DND-41 (cell line): ENCODE measurements around the gene ABHD17A.

Source experiments
- ATAC-seq: fragments of 200-7000 bp; cut with Tn5 transposase; 3 replicates; pipeline ENCODE4 v1.9.1; 2021; ENCODE audit warnings: low read depth; ENCODE audit not compliant: insufficient read depth
- DNase-seq: peaks from one replicate; pipeline ENCODE4 v3.0.0-alpha.2; 2020
- H2AFZ ChIP-seq: 2 replicates; pipeline ENCODE4 v1.6.0; 2012; ENCODE audit warnings: low read depth, low read length
- H3K27ac ChIP-seq: 2 replicates; pipeline ENCODE4 v1.5.1; 2012; ENCODE audit warnings: low read length, inconsistent platforms
- H3K27me3 ChIP-seq: fragments of 200-600 bp; sonication (generic); 2 replicates; pipeline ENCODE4 v1.6.0; 2012; ENCODE audit warnings: low read length, mild to moderate bottlenecking, inconsistent platforms; ENCODE audit not compliant: insufficient read depth, poor library complexity
- H3K36me3 ChIP-seq: 2 replicates; pipeline ENCODE4 v1.5.1; 2012; ENCODE audit warnings: low read length, inconsistent platforms; ENCODE audit not compliant: insufficient read depth
- H3K4me1 ChIP-seq: 2 replicates; pipeline ENCODE4 v1.5.1; 2012; ENCODE audit warnings: mild to moderate bottlenecking, low read length; ENCODE audit not compliant: insufficient read depth
- H3K4me2 ChIP-seq: 2 replicates; pipeline ENCODE4 v1.6.0; 2012; ENCODE audit warnings: mild to moderate bottlenecking, moderate library complexity, low read length, inconsistent platforms; ENCODE audit not compliant: insufficient read depth
- H3K4me3 ChIP-seq, 2 experiments: fragments of 200-600 bp in 1 of 2; shearing (Covaris generic) in 1 of 2; 2 replicates each; pipeline ENCODE4 v1.5.1; 2012 to 2016; ENCODE audit warnings: inconsistent platforms in 2 of 2, low read length in 2 of 2, mild to moderate bottlenecking in 2 of 2, low read depth in 1 of 2, moderate library complexity in 1 of 2
- H3K79me2 ChIP-seq: 2 replicates; pipeline ENCODE4 v1.6.0; 2012; ENCODE audit warnings: low read length, inconsistent platforms; ENCODE audit not compliant: insufficient read depth
- H3K9ac ChIP-seq: 2 replicates; pipeline ENCODE4 v1.6.0; 2012; ENCODE audit warnings: low read depth, mild to moderate bottlenecking, inconsistent platforms, low read length, moderate library complexity
- H3K9me3 ChIP-seq: 2 replicates; pipeline ENCODE4 v1.5.1; 2012; ENCODE audit warnings: low read length, moderate library complexity, mild to moderate bottlenecking, inconsistent platforms; ENCODE audit not compliant: insufficient read depth, severe bottlenecking
- H4K20me1 ChIP-seq: 2 replicates; pipeline ENCODE4 v1.6.0; 2012; ENCODE audit warnings: low read length; ENCODE audit not compliant: insufficient read depth
- CTCF ChIP-seq: IDR thresholded peaks from 2 replicates; pipeline ENCODE4 v1.5.1; 2012; ENCODE audit warnings: borderline replicate concordance, low read length, moderate library complexity, mild to moderate bottlenecking; ENCODE audit not compliant: poor library complexity, severe bottlenecking; ENCODE audit errors: extremely low read depth
- EZH2 ChIP-seq: IDR thresholded peaks from 3 replicates; pipeline ENCODE4 v1.6.1; 2012; ENCODE audit warnings: borderline replicate concordance, low read depth, mild to moderate bottlenecking, moderate library complexity, low read length, inconsistent platforms; ENCODE audit not compliant: severe bottlenecking

The ABHD17A gene

GRCh38 chr19:1866693-1867348, 18.5 kb downstream of the ABHD17A start:
- ATAC-seq, result no peak
- Histone ChIP-seq H3K27ac (no peak overlapping the region), H4K20me1 (peaks cover 16% of the 10 kb centered on the region), H2AFZ (no peak overlapping the region), H3K4me2 (no peak overlapping the region), H3K4me3 (no peak overlapping the region), H3K79me2 (peaks cover 44% of the 10 kb centered on the region), H3K9ac (no peak overlapping the region), H3K4me1 (peaks cover 22% of the 10 kb centered on the region), H3K9me3 (no peaks in the 10 kb centered on the region), H3K27me3 (no peaks in the 10 kb centered on the region), H3K36me3 (peaks cover 5% of the 10 kb centered on the region)
- no peak for TF ChIP-seq EZH2
- no peak for TF ChIP-seq CTCF
- DNase-seq, result no peak

GRCh38 chr19:1865172-1866010, 19.9 kb downstream of the ABHD17A start:
- Histone ChIP-seq H3K9me3 (no peaks in the 10 kb centered on the region), H2AFZ (peak overlapping the region; percentile 73; the same call in 1 of the 2 replicates), H3K79me2 (peaks cover 48% of the 10 kb centered on the region), H3K4me1 (peaks cover 31% of the 10 kb centered on the region), H3K4me2 (peak overlapping the region; percentile 80), H3K36me3 (no peaks in the 10 kb centered on the region), H3K4me3 (peak overlapping the region; percentile 67 to 71; a peak in 3 of 4 replicates), H4K20me1 (peaks cover 25% of the 10 kb centered on the region), H3K27me3 (no peaks in the 10 kb centered on the region), H3K9ac (peak overlapping the region; percentile 75), H3K27ac (peak overlapping the region; percentile 83)
- no peak for TF ChIP-seq CTCF
- no peak for TF ChIP-seq EZH2
- DNase-seq, result no peak
- no peak for ATAC-seq

GRCh38 chr19:1864480-1865171, 20.7 kb downstream of the ABHD17A start:
- Histone ChIP-seq H3K4me3 (peak overlapping the region; percentile 67 to 71; a peak in 3 of 4 replicates), H3K27ac (peak overlapping the region; percentile 83), H3K4me2 (peak overlapping the region; percentile 80), H3K9ac (peak overlapping the region; percentile 75), H3K9me3 (no peaks in the 10 kb centered on the region), H2AFZ (peak overlapping the region; percentile 73), H3K36me3 (no peaks in the 10 kb centered on the region), H4K20me1 (peaks cover 30% of the 10 kb centered on the region), H3K27me3 (no peaks in the 10 kb centered on the region), H3K79me2 (peaks cover 52% of the 10 kb centered on the region), H3K4me1 (peaks cover 37% of the 10 kb centered on the region)
- ATAC-seq (peak; percentile 50), DNase-seq (peak; percentile 65)
- peak; percentile 75 for TF ChIP-seq CTCF
- no peak for TF ChIP-seq EZH2
